SIG-M5 treated with dmso at 0.1 percent for 504 hours (cell line): Measurements from ENCODE around the gene ADK.
"Not testable (repeated sequence)": the region's sequence is repeated elsewhere in the genome, so short reads cannot be mapped to it uniquely, and the experiment has no call there.

Experiments
- DNase-seq: peaks from one replicate; lab custom pipeline; 2025; ENCODE audit not compliant: unreplicated experiment; lab: John Stamatoyannopoulos, UW

Gene ADK

GRCh38 chr10:74293686-74294371, 142.8 kb downstream of the ADK start:
- no peak for DNase-seq

DNA sequence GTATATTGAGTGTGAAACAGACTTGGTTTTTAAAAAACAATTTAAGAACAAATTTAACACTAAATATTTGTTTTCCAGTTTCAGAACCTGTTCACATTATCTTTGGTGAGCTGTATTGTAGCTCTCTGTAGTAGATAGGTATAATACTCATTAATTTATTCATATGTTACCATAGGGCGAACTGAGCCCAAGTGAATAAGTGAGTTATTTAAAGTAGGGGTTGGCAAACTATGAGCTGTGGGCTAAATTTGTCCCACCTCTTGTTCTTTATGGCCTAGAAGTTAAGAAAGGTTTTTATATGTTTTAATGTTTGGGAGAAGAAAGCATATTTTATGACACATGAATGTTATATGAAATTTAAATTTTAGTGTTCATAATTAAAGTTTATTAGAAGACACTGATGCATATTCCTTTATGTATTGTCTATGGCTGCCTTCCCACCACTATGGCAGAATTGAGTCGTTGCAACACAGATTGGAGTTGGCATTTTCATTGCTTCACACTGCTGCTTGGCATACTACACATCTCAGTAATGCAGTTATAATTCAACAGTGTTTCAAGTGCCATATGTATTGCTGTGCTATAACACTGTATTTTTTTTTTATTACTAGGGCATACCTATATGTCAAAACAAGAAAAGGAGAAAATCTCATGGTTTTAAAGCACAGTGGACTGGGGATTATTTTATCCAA, 146.5 kb downstream of the ADK start:
- no peak for DNase-seq

GRCh38 chr10:74300074-74300621, 149.1 kb downstream of the ADK start:
- DNase-seq = not testable (repeated sequence)

- peak; percentile 70 for DNase-seq
Measured at GRCh38 chr10:74300666-74301065, 149.6 kb downstream of the ADK start.

GRCh38 chr10:74305730-74306129, 154.7 kb downstream of the ADK start:
- no peak for DNase-seq

DNA sequence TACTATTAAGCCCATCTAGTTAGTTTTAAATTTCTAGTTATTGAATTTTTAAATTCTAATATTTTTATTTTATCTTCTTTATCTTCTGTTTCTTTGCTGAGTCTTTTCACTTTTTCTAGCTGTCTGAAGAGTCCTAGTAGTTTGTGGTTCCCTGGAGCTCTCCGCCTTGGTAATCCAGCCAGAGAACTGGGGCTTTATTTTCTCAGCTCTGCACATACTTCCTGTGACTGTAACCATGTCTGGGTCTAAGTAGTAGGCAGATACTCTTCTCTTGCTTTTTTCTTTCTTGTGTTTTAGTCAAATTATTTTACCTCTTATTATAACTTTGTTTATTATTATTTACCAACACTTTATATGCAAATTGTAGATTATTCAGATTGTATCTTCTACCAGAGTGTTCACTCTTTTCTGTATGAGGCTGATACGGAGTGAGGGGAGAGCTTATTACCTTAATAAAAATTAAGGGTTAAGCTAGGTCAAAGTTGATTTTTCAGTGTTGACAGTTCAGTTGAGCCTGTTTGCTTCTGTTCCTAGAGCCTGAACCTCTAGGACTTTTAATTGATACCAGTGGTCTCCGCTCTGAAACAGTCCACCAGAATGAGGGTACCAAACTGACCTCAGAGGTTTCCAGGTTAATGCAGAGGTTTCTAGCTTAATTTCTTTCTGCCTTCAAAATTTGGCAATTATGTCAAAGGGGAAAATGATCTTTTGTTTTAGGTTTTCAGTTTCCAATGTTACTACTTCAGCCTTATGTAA, 155.4 kb downstream of the ADK start:
- DNase-seq = no peak

DNA sequence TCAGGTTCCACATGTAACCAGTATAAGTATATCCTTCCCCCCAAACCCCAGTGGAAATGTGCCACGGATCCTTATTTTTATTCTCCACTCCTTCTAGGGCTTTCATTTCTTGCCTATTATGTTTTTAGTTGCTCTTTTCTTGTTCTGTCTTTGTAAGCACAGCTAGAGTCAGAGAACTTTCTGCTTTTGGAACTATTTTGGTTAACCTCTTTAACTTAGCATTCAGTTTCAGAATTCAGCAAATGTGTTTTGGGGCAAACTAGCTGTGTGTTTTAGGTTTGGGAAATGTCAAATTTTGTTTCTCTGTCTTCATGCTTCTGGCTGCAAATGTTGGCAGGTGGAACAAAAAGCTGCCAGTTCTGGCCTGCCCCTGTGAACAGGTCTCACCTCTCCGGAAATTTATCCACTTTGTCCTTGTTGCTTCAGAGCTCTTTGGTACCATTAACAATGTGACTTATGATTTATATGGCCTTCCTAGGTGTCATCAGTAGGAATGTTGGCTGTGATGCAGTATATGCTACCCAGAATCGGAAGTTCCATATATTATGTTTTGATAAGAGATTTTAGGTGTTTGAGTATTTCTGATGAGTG, 156.1 kb downstream of the ADK start:
- DNase-seq = no peak

GRCh38 chr10:74310652-74311257, 159.7 kb downstream of the ADK start:
- DNase-seq = no peak

GRCh38 chr10:74314166-74314565, 163.1 kb downstream of the ADK start:
- no peak for DNase-seq

DNA sequence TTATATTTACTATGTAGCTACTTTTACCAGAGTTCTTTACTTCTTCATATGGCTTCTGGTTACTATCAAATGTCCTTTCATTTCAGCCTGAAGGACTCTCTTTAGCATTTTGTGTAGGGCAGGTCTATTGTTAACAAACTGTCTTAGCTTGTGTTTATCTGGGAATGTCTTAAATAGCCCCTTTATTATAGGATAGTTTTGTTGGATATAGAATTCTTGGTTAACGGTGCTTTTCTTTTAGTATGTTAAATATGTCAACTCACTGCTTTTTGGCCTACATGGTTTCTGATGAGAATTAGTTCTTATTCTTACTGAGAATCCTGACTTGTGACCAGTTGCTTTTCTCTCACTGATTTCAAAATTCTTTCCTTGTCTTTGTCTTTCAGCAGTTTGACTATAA, 169.0 kb downstream of the ADK start:
- DNase-seq = no peak

GRCh38 chr10:74320717-74321116, 169.7 kb downstream of the ADK start:
- DNase-seq = no peak

DNA sequence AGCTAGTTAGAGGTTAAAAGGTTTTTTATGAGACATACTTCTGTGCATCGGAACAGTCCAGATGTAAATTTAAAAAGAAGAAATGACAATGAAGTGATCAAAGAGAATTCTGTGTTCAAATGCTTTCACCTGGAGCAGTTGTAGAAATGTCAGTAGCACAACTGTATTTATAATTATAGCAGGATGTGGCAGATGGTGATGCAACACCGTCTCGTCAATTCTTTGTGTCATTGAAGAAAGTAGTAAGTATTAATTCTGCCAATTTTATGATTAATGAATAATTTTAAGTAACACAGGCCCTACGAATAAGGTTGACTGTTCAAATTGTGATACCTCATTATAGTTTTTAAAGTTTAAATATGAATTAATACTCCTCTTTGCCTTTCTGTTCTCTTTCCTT, 171.1 kb downstream of the ADK start:
- no peak for DNase-seq

DNA sequence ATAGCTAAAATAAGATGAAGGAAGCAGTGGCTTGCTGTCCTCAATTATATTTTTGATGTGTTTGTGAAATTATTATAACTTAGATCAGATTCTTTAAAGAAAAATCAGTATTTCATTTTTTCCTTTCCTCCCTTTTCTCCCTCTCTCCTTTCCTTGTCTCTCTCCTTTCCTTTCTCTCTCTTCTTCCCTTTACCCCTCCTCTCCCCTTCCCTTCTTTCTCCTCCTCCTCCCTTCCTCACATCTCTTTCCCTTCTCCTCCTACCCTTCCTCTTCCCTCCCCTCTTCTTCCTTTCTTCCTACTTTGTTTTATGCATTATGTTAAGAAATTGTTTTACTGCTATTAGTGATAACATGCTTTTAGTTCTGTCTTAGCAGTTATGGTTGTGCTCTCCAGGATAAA, 171.5 kb downstream of the ADK start:
- DNase-seq = no peak

GRCh38 chr10:74328388-74328787, 177.4 kb downstream of the ADK start:
- peak; percentile 69 for DNase-seq

DNA sequence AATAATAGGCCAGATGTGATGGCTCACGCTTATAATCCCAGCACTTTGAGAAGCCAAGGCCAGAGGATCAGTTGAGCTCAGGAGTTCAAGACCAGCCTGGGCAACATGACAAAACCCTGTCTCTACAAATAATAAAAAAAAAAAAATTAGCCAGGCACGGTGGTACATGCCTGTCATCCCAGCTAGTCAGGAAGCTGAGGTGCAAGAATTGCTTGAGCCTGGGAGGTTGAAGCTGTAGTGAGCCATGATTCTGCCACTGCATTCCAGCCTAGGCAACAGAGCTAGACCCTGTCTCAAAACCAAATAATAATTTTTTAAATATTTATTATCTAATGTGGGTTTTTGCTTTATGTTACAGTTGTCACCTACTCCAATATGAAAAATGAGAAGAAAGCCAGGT, 178.9 kb downstream of the ADK start:
- no peak for DNase-seq

GRCh38 chr10:74330646-74331045, 179.6 kb downstream of the ADK start:
- no peak for DNase-seq

DNA sequence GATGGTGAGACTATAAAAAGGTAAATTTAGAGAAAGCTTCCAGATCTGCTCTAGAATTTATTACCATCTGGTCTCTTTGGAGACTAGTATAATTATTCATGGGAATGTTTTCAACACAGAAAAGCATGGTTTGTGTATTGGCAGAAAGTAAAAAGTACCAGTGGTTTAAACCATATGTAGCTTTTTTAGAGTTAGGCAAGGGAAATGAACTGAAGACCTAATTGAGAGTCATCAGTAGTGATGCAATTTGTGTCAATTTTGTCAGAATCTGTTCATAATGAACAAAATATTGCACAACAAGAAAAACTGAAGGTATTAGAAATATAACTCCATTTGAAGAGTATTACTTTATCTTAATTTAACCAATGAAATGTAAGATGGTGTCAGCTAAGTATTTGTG, 181.4 kb downstream of the ADK start:
- DNase-seq = peak; percentile 12

DNA sequence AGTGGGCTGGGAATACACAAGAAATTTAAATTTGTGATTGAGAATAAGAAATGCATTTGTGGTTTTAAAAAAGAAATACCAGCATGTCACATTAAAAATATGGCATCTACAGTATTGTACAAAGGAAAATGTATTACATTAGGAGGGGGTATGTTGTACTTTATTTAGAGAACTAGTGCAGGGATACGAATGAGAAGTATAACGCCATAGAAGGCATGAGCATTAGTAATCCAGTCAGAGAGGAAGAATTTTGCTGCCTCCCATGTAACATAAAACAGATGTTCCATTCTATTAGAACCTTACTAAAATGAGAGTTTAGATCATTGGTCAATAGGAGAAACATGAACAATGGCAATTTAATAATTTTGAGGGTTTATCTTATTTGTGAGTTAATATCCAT, 182.2 kb downstream of the ADK start:
- no peak for DNase-seq

- no peak for DNase-seq
Measured at GRCh38 chr10:74334221-74334620, 183.2 kb downstream of the ADK start.

GRCh38 chr10:74335501-74335900, 184.5 kb downstream of the ADK start:
- DNase-seq = peak; percentile 75
